ENCODE measurements around the gene MS4A3. TPM values are rescaled to one million over a fixed set of nuclear protein-coding genes. Genes with fewer than 3 reads are reported as not detected.

Gene MS4A3
- total RNA-seq, 1 experiment from 2014 or later: not detected

GRCh38 chr11:60059521-60060240, 3.2 kb downstream of the MS4A3 start:
- ChIA-PET POLR2A (no interaction called here), CTCF (no interaction called here)
- peaks cover 6% of the 10 kb centered on the region for H3K9me3 Mint-ChIP-seq
- DNase-seq (ENCODE audit: low spot score) (no peak), ATAC-seq (no peak)
- no peak for TF ChIP-seq ZNF396 (CRISPR knock-in tag; IDR thresholded peaks at IDR 0.05; ENCODE audit: borderline replicate concordance)
- TF ChIP-seq, protein P1, sequence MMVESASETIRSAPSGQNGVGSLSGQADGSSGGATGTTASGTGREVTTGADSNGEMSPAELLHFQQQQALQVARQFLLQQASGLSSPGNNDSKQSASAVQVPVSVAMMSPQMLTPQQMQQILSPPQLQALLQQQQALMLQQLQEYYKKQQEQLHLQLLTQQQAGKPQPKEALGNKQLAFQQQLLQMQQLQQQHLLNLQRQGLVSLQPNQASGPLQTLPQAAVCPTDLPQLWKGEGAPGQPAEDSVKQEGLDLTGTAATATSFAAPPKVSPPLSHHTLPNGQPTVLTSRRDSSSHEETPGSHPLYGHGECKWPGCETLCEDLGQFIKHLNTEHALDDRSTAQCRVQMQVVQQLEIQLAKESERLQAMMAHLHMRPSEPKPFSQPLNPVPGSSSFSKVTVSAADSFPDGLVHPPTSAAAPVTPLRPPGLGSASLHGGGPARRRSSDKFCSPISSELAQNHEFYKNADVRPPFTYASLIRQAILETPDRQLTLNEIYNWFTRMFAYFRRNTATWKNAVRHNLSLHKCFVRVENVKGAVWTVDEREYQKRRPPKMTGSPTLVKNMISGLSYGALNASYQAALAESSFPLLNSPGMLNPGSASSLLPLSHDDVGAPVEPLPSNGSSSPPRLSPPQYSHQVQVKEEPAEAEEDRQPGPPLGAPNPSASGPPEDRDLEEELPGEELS (CRISPR knock-in tag; IDR thresholded peaks at IDR 0.05): no peak
- no peak for TF ChIP-seq ETV6 (CRISPR knock-in tag; IDR thresholded peaks at IDR 0.05)
- TF ChIP-seq KAT7 (CRISPR knock-in tag; IDR thresholded peaks at IDR 0.05; ENCODE audit: borderline replicate concordance): no peak
- TF ChIP-seq, protein P2, sequence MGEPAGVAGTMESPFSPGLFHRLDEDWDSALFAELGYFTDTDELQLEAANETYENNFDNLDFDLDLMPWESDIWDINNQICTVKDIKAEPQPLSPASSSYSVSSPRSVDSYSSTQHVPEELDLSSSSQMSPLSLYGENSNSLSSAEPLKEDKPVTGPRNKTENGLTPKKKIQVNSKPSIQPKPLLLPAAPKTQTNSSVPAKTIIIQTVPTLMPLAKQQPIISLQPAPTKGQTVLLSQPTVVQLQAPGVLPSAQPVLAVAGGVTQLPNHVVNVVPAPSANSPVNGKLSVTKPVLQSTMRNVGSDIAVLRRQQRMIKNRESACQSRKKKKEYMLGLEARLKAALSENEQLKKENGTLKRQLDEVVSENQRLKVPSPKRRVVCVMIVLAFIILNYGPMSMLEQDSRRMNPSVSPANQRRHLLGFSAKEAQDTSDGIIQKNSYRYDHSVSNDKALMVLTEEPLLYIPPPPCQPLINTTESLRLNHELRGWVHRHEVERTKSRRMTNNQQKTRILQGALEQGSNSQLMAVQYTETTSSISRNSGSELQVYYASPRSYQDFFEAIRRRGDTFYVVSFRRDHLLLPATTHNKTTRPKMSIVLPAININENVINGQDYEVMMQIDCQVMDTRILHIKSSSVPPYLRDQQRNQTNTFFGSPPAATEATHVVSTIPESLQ (CRISPR knock-in tag; IDR thresholded peaks at IDR 0.05): no peak
- no peak for TF ChIP-seq RORB (CRISPR knock-in tag; IDR thresholded peaks at IDR 0.05)
- TF ChIP-seq JUN (CRISPR knock-in tag; IDR thresholded peaks at IDR 0.05): no peak
- no peak for TF ChIP-seq E2F4 (CRISPR knock-in tag; IDR thresholded peaks at IDR 0.05; ENCODE audit: borderline replicate concordance, low read depth)
- H3K27me3 Mint-ChIP-seq (ENCODE audit: low read depth): no peaks in the 10 kb centered on the region
- no peaks in the 10 kb centered on the region for H3K36me3 Mint-ChIP-seq
- H3K4me3 Mint-ChIP-seq: no peak overlapping the region
- H3K4me1 Mint-ChIP-seq: peaks cover 4% of the 10 kb centered on the region
- no peak overlapping the region for H3K27ac Mint-ChIP-seq

GRCh38 chr11:60064111-60064510, 7.6 kb downstream of the MS4A3 start:
- no peak for TF ChIP-seq CREB1 (CRISPR knock-in tag; IDR thresholded peaks at IDR 0.05)
- TF ChIP-seq TEAD4 (CRISPR knock-in tag; IDR thresholded peaks at IDR 0.05): no peak
- TF ChIP-seq, protein P1 (CRISPR knock-in tag; IDR thresholded peaks at IDR 0.05): no peak
- no peak for TF ChIP-seq ZNF219 (CRISPR knock-in tag; IDR thresholded peaks at IDR 0.05; ENCODE audit: borderline replicate concordance)
- no peak for TF ChIP-seq NR2C2 (CRISPR knock-in tag; IDR thresholded peaks at IDR 0.05)
- TF ChIP-seq MXD4 (CRISPR knock-in tag; IDR thresholded peaks at IDR 0.05; ENCODE audit: borderline replicate concordance): no peak
- TF ChIP-seq, protein P3, sequence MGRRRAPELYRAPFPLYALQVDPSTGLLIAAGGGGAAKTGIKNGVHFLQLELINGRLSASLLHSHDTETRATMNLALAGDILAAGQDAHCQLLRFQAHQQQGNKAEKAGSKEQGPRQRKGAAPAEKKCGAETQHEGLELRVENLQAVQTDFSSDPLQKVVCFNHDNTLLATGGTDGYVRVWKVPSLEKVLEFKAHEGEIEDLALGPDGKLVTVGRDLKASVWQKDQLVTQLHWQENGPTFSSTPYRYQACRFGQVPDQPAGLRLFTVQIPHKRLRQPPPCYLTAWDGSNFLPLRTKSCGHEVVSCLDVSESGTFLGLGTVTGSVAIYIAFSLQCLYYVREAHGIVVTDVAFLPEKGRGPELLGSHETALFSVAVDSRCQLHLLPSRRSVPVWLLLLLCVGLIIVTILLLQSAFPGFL (CRISPR knock-in tag; IDR thresholded peaks at IDR 0.05; ENCODE audit: borderline replicate concordance): no peak
- TF ChIP-seq SMAD4 (CRISPR knock-in tag; IDR thresholded peaks at IDR 0.05): no peak
- no peak for TF ChIP-seq TEAD1 (CRISPR knock-in tag; IDR thresholded peaks at IDR 0.05)
- no peak for TF ChIP-seq ZNF416 (CRISPR knock-in tag; IDR thresholded peaks at IDR 0.05)
- TF ChIP-seq NR3C1 (CRISPR knock-in tag; conservative IDR thresholded peaks at IDR 0.05; ENCODE audit: low read depth): no peak
- TF ChIP-seq GABPB1 (CRISPR knock-in tag; IDR thresholded peaks at IDR 0.05): no peak
- no peak for TF ChIP-seq NFATC4 (CRISPR knock-in tag; IDR thresholded peaks at IDR 0.05)
- Mint-ChIP-seq H3K4me3 (no peak overlapping the region), H3K27me3 (ENCODE audit: low read depth) (no peaks in the 10 kb centered on the region), H3K4me1 (no peaks in the 10 kb centered on the region), H3K27ac (no peak overlapping the region), H3K9me3 (peaks cover 9% of the 10 kb centered on the region), H3K36me3 (no peaks in the 10 kb centered on the region)
- no peak for ATAC-seq
- CTCF ChIA-PET: no interaction called here
- DNase-seq (ENCODE audit: low spot score): no peak
- POLR2A ChIA-PET: no interaction called here
